Measurements from ENCODE around the gene DCC. TPM values are rescaled to one million over a fixed set of nuclear protein-coding genes. Genes with fewer than 3 reads are reported as not detected.

The DCC gene
- total RNA-seq, 2 donors from 2014 or later = not detected

- ATAC-seq (no peak), DNase-seq (no peak)
- H3K27ac Mint-ChIP-seq = no peak overlapping the region
- H3K27me3 Mint-ChIP-seq = no peaks in the 10 kb centered on the region
- H3K36me3 Mint-ChIP-seq (ENCODE audit: low read depth) = no peaks in the 10 kb centered on the region
- H3K9me3 ChIP-seq (ENCODE audit: control insufficient read depth, low read length, poor library complexity, severe bottlenecking) = no peaks in the 10 kb centered on the region
- no peak overlapping the region for H3K4me3 Mint-ChIP-seq
- no peaks in the 10 kb centered on the region for H3K4me1 Mint-ChIP-seq
Measured at GRCh38 chr18:53028565-53028964, 688.6 kb downstream of the DCC start.

GRCh38 chr18:53033128-53033527, 693.1 kb downstream of the DCC start:
- DNase-seq = no peak
- Mint-ChIP-seq H3K27me3 (no peaks in the 10 kb centered on the region), H3K36me3 (ENCODE audit: low read depth) (no peaks in the 10 kb centered on the region), H3K27ac (no peak overlapping the region), H3K4me1 (no peaks in the 10 kb centered on the region), H3K4me3 (no peak overlapping the region)
- no peak for ATAC-seq
- H3K9me3 ChIP-seq (ENCODE audit: control insufficient read depth, low read length, poor library complexity, severe bottlenecking) = no peaks in the 10 kb centered on the region

DNA sequence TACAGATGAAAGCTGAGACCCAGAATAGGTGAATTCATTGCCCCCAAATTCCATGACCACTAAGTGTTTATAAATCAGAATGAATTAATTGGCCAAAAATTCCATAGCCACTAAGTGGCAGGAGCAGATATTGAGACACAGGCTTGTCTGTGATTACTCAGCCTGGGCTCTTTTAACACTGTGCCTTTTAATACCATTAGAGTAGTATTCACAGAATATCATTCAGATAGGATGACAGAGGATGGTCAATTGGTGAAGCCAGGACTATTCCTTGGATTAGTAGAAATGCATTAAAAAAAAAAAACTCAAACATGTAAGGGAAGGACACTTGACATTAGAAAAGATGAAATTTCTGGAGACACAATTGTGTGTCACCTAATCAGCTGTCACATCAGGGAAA, 698.6 kb downstream of the DCC start:
- H3K9me3 ChIP-seq (ENCODE audit: control insufficient read depth, low read length, poor library complexity, severe bottlenecking) = no peaks in the 10 kb centered on the region

DNA sequence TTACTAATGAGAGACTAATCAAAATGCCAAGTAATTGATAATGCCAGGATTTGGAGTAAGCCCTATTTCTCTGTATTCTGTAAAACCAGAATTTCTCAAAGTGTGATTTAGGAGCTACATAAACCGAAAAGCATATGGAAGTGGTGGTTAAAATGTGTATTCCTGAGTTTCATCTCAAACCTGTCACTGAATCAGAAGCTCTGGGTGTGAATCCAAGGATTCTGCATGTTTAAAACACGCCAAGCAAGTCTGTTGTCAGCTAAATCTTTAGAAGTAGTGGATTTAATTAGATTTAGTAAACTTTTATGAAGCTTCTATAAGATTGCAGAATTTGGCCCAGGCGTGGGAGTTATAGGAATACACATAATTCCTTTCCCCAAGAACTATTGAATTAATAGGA, 700.3 kb downstream of the DCC start:
- Mint-ChIP-seq H3K27me3 (no peaks in the 10 kb centered on the region), H3K27ac (no peak overlapping the region), H3K4me3 (no peak overlapping the region), H3K4me1 (no peaks in the 10 kb centered on the region), H3K36me3 (ENCODE audit: low read depth) (no peaks in the 10 kb centered on the region)
- no peaks in the 10 kb centered on the region for H3K9me3 ChIP-seq (ENCODE audit: control insufficient read depth, low read length, poor library complexity, severe bottlenecking)
- ATAC-seq = no peak
- DNase-seq = no peak

More for the DNA sequence above, 698.6 kb downstream of the DCC start:
- H3K4me3 Mint-ChIP-seq = no peak overlapping the region
- ATAC-seq (no peak), DNase-seq (no peak)
- no peak overlapping the region for H3K27ac Mint-ChIP-seq
- H3K36me3 Mint-ChIP-seq (ENCODE audit: low read depth) = no peaks in the 10 kb centered on the region
- no peaks in the 10 kb centered on the region for H3K27me3 Mint-ChIP-seq
- H3K4me1 Mint-ChIP-seq = no peaks in the 10 kb centered on the region

DNA sequence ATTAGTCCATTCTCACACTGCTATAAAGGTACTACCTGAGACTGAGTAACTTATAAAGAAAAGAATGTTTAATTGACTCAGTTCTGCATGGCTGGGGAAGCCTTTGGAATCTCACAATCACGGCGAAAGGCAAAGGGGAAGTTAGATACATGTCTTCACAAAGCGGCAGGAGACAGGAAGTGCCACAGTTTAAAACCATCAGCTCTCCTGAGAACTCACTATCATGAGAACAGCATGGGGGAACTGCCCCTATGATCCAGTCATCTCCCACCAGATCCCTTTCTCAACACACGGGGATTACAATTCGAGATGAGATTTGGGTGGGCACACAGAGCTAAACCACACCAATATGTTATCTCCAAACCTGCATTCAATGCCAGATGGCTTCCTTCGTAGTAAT, 716.1 kb downstream of the DCC start:
- H3K27ac Mint-ChIP-seq = no peak overlapping the region
- H3K27me3 Mint-ChIP-seq = no peaks in the 10 kb centered on the region
- DNase-seq = no peak
- H3K4me1 Mint-ChIP-seq = no peaks in the 10 kb centered on the region
- no peak for ATAC-seq
- H3K9me3 ChIP-seq (ENCODE audit: control insufficient read depth, low read length, poor library complexity, severe bottlenecking) = no peaks in the 10 kb centered on the region
- no peak overlapping the region for H3K4me3 Mint-ChIP-seq
- H3K36me3 Mint-ChIP-seq (ENCODE audit: low read depth) = no peaks in the 10 kb centered on the region

DNA sequence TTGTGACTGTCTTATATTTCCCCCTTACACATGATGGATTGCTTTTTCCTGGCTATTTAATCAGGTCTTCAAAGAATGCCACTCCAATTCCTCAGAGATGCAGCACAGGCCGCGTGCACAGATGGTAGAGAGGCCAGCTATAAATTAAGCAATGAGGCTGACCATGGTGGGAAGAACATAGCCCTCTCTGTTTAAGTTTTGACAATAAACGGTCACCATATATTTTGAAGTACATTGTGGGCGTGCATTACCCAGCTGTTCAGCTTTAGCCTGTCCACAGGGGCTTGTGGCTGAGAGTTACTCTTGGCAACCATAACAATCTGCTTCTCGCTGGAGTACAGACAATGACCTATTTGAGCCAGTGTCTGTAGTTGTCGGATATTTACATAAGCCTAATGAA, 730.8 kb downstream of the DCC start:
- ATAC-seq = no peak
- Mint-ChIP-seq H3K27me3 (no peaks in the 10 kb centered on the region), H3K36me3 (ENCODE audit: low read depth) (no peaks in the 10 kb centered on the region)

GRCh38 chr18:53080687-53081086, 740.7 kb downstream of the DCC start:
- Mint-ChIP-seq H3K36me3 (ENCODE audit: low read depth) (no peaks in the 10 kb centered on the region), H3K4me3 (no peak overlapping the region)

More for the DNA sequence above, 730.8 kb downstream of the DCC start:
- no peak overlapping the region for H3K27ac Mint-ChIP-seq
- no peak for DNase-seq
- H3K4me3 Mint-ChIP-seq = no peak overlapping the region
- H3K9me3 ChIP-seq (ENCODE audit: control insufficient read depth, low read length, poor library complexity, severe bottlenecking) = no peaks in the 10 kb centered on the region
- H3K4me1 Mint-ChIP-seq = no peaks in the 10 kb centered on the region

DNA sequence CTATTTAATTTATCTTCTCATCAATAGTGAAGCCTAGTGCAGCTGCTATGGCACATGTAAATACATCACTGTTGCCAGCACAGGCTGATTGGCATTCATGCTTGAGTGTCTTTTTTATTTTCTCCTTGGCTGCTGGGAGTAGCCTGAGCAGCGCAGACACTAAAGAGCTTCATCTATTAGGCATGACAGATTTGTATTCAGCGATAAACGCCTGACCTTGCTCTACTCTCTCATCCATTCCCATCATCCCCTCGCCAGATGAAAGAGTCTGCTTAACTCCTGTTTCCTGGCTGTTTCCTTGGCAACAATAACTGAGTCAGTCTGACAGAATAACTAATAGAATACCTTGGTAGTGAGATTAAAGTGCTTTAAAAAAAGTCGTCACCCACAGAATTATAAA, 753.6 kb downstream of the DCC start:
- Mint-ChIP-seq H3K4me3 (no peak overlapping the region), H3K27me3 (no peaks in the 10 kb centered on the region), H3K36me3 (ENCODE audit: low read depth) (no peaks in the 10 kb centered on the region), H3K4me1 (no peaks in the 10 kb centered on the region), H3K27ac (no peak overlapping the region)
- ATAC-seq (no peak), DNase-seq (no peak)
- no peaks in the 10 kb centered on the region for H3K9me3 ChIP-seq (ENCODE audit: control insufficient read depth, low read length, poor library complexity, severe bottlenecking)

More at GRCh38 chr18:53080687-53081086, 740.7 kb downstream of the DCC start:
- ATAC-seq = no peak
- H3K9me3 ChIP-seq (ENCODE audit: control insufficient read depth, low read length, poor library complexity, severe bottlenecking) = no peaks in the 10 kb centered on the region
- no peak for DNase-seq
- no peaks in the 10 kb centered on the region for H3K4me1 Mint-ChIP-seq
- H3K27me3 Mint-ChIP-seq = no peaks in the 10 kb centered on the region
- H3K27ac Mint-ChIP-seq = no peak overlapping the region

DNA sequence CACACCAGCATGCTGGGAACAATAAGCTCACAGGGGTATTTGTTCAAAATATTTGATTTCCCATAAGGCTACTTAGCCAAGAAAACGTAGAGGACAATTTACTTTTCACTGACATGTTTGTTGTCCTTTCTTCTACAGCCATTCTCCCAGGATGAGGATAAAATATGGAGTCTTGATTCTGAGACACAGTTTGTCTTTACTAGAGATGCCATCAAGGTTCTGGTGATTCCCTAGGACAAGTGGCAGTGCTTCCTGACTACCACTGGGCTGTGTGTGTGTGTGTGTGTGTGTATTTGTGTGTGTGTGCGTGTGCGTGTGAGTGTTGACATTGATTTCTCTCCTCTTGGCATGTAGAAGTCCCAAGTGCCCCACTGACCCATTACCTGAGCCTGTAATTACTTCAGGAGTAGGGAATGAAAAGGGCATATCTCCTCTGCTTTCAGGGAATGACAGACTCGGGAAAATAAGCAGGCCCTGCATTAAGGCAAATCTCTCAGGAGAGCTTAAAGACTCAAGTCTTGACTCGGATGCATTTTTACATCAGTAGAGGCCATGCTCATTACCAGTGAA, 761.6 kb downstream of the DCC start:
- Mint-ChIP-seq H3K4me1 (no peaks in the 10 kb centered on the region), H3K27me3 (no peaks in the 10 kb centered on the region)

GRCh38 chr18:53114441-53114840, 774.4 kb downstream of the DCC start:
- H3K4me1 Mint-ChIP-seq = no peaks in the 10 kb centered on the region
- ATAC-seq (no peak), DNase-seq (no peak)
- no peaks in the 10 kb centered on the region for H3K27me3 Mint-ChIP-seq
- no peaks in the 10 kb centered on the region for H3K9me3 ChIP-seq (ENCODE audit: control insufficient read depth, low read length, poor library complexity, severe bottlenecking)
- no peak overlapping the region for H3K4me3 Mint-ChIP-seq
- no peaks in the 10 kb centered on the region for H3K36me3 Mint-ChIP-seq (ENCODE audit: low read depth)
- H3K27ac Mint-ChIP-seq = no peak overlapping the region

More for the DNA sequence above, 761.6 kb downstream of the DCC start:
- Mint-ChIP-seq H3K27ac (no peak overlapping the region), H3K4me3 (no peak overlapping the region), H3K36me3 (ENCODE audit: low read depth) (no peaks in the 10 kb centered on the region)
- no peak for DNase-seq
- no peak for ATAC-seq
- peaks cover 2% of the 10 kb centered on the region for H3K9me3 ChIP-seq (ENCODE audit: control insufficient read depth, low read length, poor library complexity, severe bottlenecking)

DNA sequence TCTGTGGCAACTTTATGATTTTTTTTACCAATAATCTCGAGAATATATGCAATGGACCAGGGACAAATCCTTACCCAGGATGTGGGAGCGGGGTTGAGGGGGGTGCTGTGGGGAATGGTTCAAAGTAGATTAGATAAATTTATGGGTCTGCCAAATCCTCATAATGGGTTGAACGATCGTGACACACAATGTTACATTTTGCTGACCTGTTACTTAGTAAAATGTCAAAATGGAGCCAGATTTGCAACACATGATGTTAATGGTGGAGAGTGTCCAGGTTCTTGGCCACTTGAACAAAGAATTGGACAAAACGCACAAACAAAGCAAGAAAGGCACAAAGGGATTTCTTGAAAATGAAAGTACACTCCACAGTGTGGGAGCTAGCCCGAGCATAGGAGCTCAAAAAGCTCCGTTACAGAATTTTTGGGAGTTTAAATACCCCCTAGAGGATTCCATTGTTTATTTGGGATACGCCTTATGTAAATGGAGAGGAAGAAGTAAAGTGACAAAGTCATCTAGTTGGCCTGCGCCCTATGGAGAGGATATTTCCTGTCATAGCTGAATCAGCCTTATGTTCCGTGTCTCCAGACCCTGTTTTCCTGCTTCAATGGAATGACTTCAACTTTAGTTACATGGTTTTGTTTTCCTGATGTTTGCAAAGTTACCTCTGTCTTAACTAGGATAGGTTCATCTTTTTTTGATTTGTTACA, 776.0 kb downstream of the DCC start:
- Mint-ChIP-seq H3K36me3 (ENCODE audit: low read depth) (no peaks in the 10 kb centered on the region), H3K4me3 (no peak overlapping the region), H3K27ac (no peak overlapping the region), H3K4me1 (no peaks in the 10 kb centered on the region), H3K27me3 (no peaks in the 10 kb centered on the region)
- no peak for DNase-seq
- no peaks in the 10 kb centered on the region for H3K9me3 ChIP-seq (ENCODE audit: control insufficient read depth, low read length, poor library complexity, severe bottlenecking)
- no peak for ATAC-seq

DNA sequence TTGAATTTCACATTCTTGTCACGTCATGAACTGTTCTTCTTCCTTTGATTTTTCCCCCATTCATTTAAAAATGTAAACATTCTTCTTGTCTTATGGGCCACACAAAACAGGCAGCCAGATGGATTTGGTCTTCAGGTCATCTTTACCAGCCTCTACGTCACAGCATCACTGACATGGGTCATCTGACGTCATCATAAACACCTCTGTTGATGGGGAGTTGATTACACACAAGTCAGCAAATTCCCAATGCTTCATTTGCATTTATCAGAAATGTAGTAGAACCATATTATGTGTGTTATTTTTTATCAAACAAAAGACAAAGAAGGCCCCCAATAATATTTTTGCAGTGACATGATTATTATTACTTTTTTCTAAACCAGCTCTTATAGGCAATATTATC, 777.9 kb downstream of the DCC start:
- no peak overlapping the region for H3K27ac Mint-ChIP-seq
- DNase-seq = no peak
- H3K4me1 Mint-ChIP-seq = no peaks in the 10 kb centered on the region
- no peaks in the 10 kb centered on the region for H3K9me3 ChIP-seq (ENCODE audit: control insufficient read depth, low read length, poor library complexity, severe bottlenecking)
- no peak overlapping the region for H3K4me3 Mint-ChIP-seq
- H3K27me3 Mint-ChIP-seq = no peaks in the 10 kb centered on the region
- no peaks in the 10 kb centered on the region for H3K36me3 Mint-ChIP-seq (ENCODE audit: low read depth)
- no peak for ATAC-seq

- ATAC-seq = no peak
Measured at GRCh38 chr18:53126210-53126609, 786.2 kb downstream of the DCC start.

GRCh38 chr18:53131001-53131400, 791.0 kb downstream of the DCC start:
- no peaks in the 10 kb centered on the region for H3K9me3 ChIP-seq (ENCODE audit: control insufficient read depth, low read length, poor library complexity, severe bottlenecking)
- H3K36me3 Mint-ChIP-seq (ENCODE audit: low read depth) = no peaks in the 10 kb centered on the region
- H3K27ac Mint-ChIP-seq = no peak overlapping the region
- H3K4me1 Mint-ChIP-seq = no peaks in the 10 kb centered on the region
- no peaks in the 10 kb centered on the region for H3K27me3 Mint-ChIP-seq
- no peak overlapping the region for H3K4me3 Mint-ChIP-seq
- DNase-seq (no peak), ATAC-seq (no peak)

More at GRCh38 chr18:53126210-53126609, 786.2 kb downstream of the DCC start:
- H3K27me3 Mint-ChIP-seq = no peaks in the 10 kb centered on the region
- H3K4me1 Mint-ChIP-seq = no peaks in the 10 kb centered on the region
- H3K27ac Mint-ChIP-seq = no peak overlapping the region
- no peaks in the 10 kb centered on the region for H3K9me3 ChIP-seq (ENCODE audit: control insufficient read depth, low read length, poor library complexity, severe bottlenecking)
- no peaks in the 10 kb centered on the region for H3K36me3 Mint-ChIP-seq (ENCODE audit: low read depth)
- H3K4me3 Mint-ChIP-seq = no peak overlapping the region
- no peak for DNase-seq
